Measurements from ENCODE around the gene AP1B1. TPM values are rescaled to one million over a fixed set of nuclear protein-coding genes. Genes with fewer than 3 reads are reported as not detected.

The AP1B1 gene
- polyA plus RNA-seq, 1 donor (not counting 4 experiments of a cell fraction or from before 2014, with no cell fraction given), result 55.3 TPM

GRCh38 chr22:29328055-29328454, 60.3 kb downstream of the AP1B1 start:
- H3K9me1 ChIP-seq (ENCODE audit: control insufficient read depth, extremely low read depth, insufficient read depth, low read length), result no peaks in the 10 kb centered on the region
- peaks cover 13 to 26% of the 10 kb centered on the region in 2 experiments for H3K36me3 ChIP-seq (ENCODE audit: control insufficient read depth in 2 of 2, extremely low read depth in 1 of 2, insufficient read depth in 2 of 2, low read length in 2 of 2)
- no peaks in the 10 kb centered on the region for H4K20me1 ChIP-seq (ENCODE audit: control insufficient read depth, extremely low read depth, insufficient read depth, low read length)
- no peaks in the 10 kb centered on the region for H3K9me3 ChIP-seq (ENCODE audit: control insufficient read depth, low read depth, low read length)
- no peaks in the 10 kb centered on the region for H3K4me1 ChIP-seq (ENCODE audit: control insufficient read depth, extremely low read depth, insufficient read depth, low read length)
- no peaks in the 10 kb centered on the region for H3K79me2 ChIP-seq (ENCODE audit: control insufficient read depth, insufficient read depth, low read length)
- no peak overlapping the region for H3K27ac ChIP-seq (ENCODE audit: control insufficient read depth, insufficient read depth, low read length)
- H3K9ac ChIP-seq (ENCODE audit: control insufficient read depth, extremely low read depth, insufficient read depth, low read length), result no peak overlapping the region
- H3K4me3 ChIP-seq (ENCODE audit: control insufficient read depth in 2 of 3, extremely low read depth in 1 of 3, insufficient read depth in 2 of 3, low read depth in 1 of 3, low read length in 3 of 3), result no peak overlapping the region
- H3K27me3 ChIP-seq (ENCODE audit: control insufficient read depth, extremely low read depth, insufficient read depth, low read length), result no peaks in the 10 kb centered on the region
- no peak overlapping the region for H2AFZ ChIP-seq (ENCODE audit: control insufficient read depth, low read length)
- TF ChIP-seq CTCF (optimal IDR thresholded peaks at IDR 0.05 in 1 of 3, IDR thresholded peaks at IDR 0.05 in 1 of 3, conservative IDR thresholded peaks at IDR 0.05 in 1 of 3; ENCODE audit: extremely low read depth in 1 of 3, insufficient read depth in 2 of 3, low read length in 3 of 3) (peak in 1 of 3 experiments; percentile 33), EZH2 (IDR thresholded peaks at IDR 0.05; ENCODE audit: low read length) (no peak)
- FAIRE-seq (no peak), DNase-seq (ENCODE audit: low read depth, low spot score) (no peak)
- no peak overlapping the region for H3K4me2 ChIP-seq (ENCODE audit: control insufficient read depth, extremely low read depth, insufficient read depth, low read depth, low read length)
- dilution Hi-C loops (cut with MboI; ENCODE audit: extremely low pct_ligation_motif_present, low sequenced_read_pairs), result no loop called here

- H3K36me3 ChIP-seq (ENCODE audit: control insufficient read depth in 2 of 2, extremely low read depth in 1 of 2, insufficient read depth in 2 of 2, low read length in 2 of 2), result peaks cover 13 to 26% of the 10 kb centered on the region in 2 experiments
- H2AFZ ChIP-seq (ENCODE audit: control insufficient read depth, low read length), result no peak overlapping the region
- H3K4me3 ChIP-seq (ENCODE audit: control insufficient read depth in 2 of 3, extremely low read depth in 1 of 3, insufficient read depth in 2 of 3, low read depth in 1 of 3, low read length in 3 of 3), result no peak overlapping the region
- H3K9ac ChIP-seq (ENCODE audit: control insufficient read depth, extremely low read depth, insufficient read depth, low read length), result no peak overlapping the region
- no peak overlapping the region for H3K4me2 ChIP-seq (ENCODE audit: control insufficient read depth, extremely low read depth, insufficient read depth, low read depth, low read length)
- no peaks in the 10 kb centered on the region for H3K9me3 ChIP-seq (ENCODE audit: control insufficient read depth, low read depth, low read length)
- H3K27me3 ChIP-seq (ENCODE audit: control insufficient read depth, extremely low read depth, insufficient read depth, low read length), result no peaks in the 10 kb centered on the region
- H3K9me1 ChIP-seq (ENCODE audit: control insufficient read depth, extremely low read depth, insufficient read depth, low read length), result no peaks in the 10 kb centered on the region
- no peaks in the 10 kb centered on the region for H3K79me2 ChIP-seq (ENCODE audit: control insufficient read depth, insufficient read depth, low read length)
- FAIRE-seq (no peak), DNase-seq (ENCODE audit: low read depth, low spot score) (no peak)
- dilution Hi-C loops (cut with MboI; ENCODE audit: extremely low pct_ligation_motif_present, low sequenced_read_pairs), result no loop called here
- H3K27ac ChIP-seq (ENCODE audit: control insufficient read depth, insufficient read depth, low read length), result no peak overlapping the region
- no peaks in the 10 kb centered on the region for H4K20me1 ChIP-seq (ENCODE audit: control insufficient read depth, extremely low read depth, insufficient read depth, low read length)
- no peaks in the 10 kb centered on the region for H3K4me1 ChIP-seq (ENCODE audit: control insufficient read depth, extremely low read depth, insufficient read depth, low read length)
- no peak for TF ChIP-seq EZH2 (IDR thresholded peaks at IDR 0.05; ENCODE audit: low read length)
- no peak for TF ChIP-seq CTCF (optimal IDR thresholded peaks at IDR 0.05 in 1 of 3, IDR thresholded peaks at IDR 0.05 in 1 of 3, conservative IDR thresholded peaks at IDR 0.05 in 1 of 3; ENCODE audit: extremely low read depth in 1 of 3, insufficient read depth in 2 of 3, low read length in 3 of 3)
These were observed 61.1 kb downstream of the AP1B1 start for GRCh38 chr22:29327089-29327764.

Data from keratinocyte (primary cell).